ENCODE results near the gene TRMT11.
A peak's percentile ranks its signal among the peaks of the same experiment; 100 is the strongest.

TRMT11 gene

GRCh38 chr6:125987026-125987617 lies 782 bp downstream of the TRMT11 start:
- Histone ChIP-seq H3K36me3 (replicated peaks) (no peaks in the 10 kb centered on the region), H3K27me3 (replicated peaks) (no peaks in the 10 kb centered on the region), H3K4me3 (ENCODE audit: low read depth, low read length) (peak overlapping the region; percentile 96), H3K27ac (peak overlapping the region; percentile 36)
- TF ChIP-seq CTCF (IDR thresholded peaks at IDR 0.05; ENCODE audit: low read depth, low read length, missing control alignments) = no peak
- in situ Hi-C loops (cut with HindIII; ENCODE audit: low pct_ligation_motif_present, low sequenced_read_pairs) = no loop called here
- DNase-seq = no peak

- in situ Hi-C loops (cut with HindIII; ENCODE audit: low pct_ligation_motif_present, low sequenced_read_pairs) = no loop called here
- DNase-seq = no peak
- Histone ChIP-seq H3K36me3 (replicated peaks) (no peaks in the 10 kb centered on the region), H3K4me3 (ENCODE audit: low read depth, low read length) (no peak overlapping the region), H3K27me3 (replicated peaks) (no peaks in the 10 kb centered on the region), H3K27ac (no peak overlapping the region)
- TF ChIP-seq CTCF (IDR thresholded peaks at IDR 0.05; ENCODE audit: low read depth, low read length, missing control alignments) = no peak
Observed at GRCh38 chr6:125988280-125988679, 1.9 kb downstream of the TRMT11 start.

- Histone ChIP-seq H3K27me3 (replicated peaks) (no peaks in the 10 kb centered on the region), H3K4me3 (ENCODE audit: low read depth, low read length) (no peak overlapping the region), H3K27ac (no peak overlapping the region), H3K36me3 (replicated peaks) (no peaks in the 10 kb centered on the region)
- no peak for DNase-seq
- no peak for TF ChIP-seq CTCF (IDR thresholded peaks at IDR 0.05; ENCODE audit: low read depth, low read length, missing control alignments)
- in situ Hi-C loops (cut with HindIII; ENCODE audit: low pct_ligation_motif_present, low sequenced_read_pairs) = no loop called here
Observed at GRCh38 chr6:125989631-125990030, 3.3 kb downstream of the TRMT11 start.

- Histone ChIP-seq H3K36me3 (replicated peaks) (no peaks in the 10 kb centered on the region), H3K4me3 (ENCODE audit: low read depth, low read length) (no peak overlapping the region), H3K27ac (no peak overlapping the region), H3K27me3 (replicated peaks) (no peaks in the 10 kb centered on the region)
- no peak for DNase-seq
- no peak for TF ChIP-seq CTCF (IDR thresholded peaks at IDR 0.05; ENCODE audit: low read depth, low read length, missing control alignments)
- in situ Hi-C loops (cut with HindIII; ENCODE audit: low pct_ligation_motif_present, low sequenced_read_pairs) = no loop called here
Observed at GRCh38 chr6:125991653-125992052, 5.3 kb downstream of the TRMT11 start.

- DNase-seq = no peak
- no peak overlapping the region for H3K4me3 ChIP-seq (ENCODE audit: low read depth, low read length)
- TF ChIP-seq CTCF (IDR thresholded peaks at IDR 0.05; ENCODE audit: low read depth, low read length, missing control alignments) = no peak
- in situ Hi-C loops (cut with HindIII; ENCODE audit: low pct_ligation_motif_present, low sequenced_read_pairs) = no loop called here
- peaks cover 2% of the 10 kb centered on the region for H3K36me3 ChIP-seq (replicated peaks)
- no peaks in the 10 kb centered on the region for H3K27me3 ChIP-seq (replicated peaks)
- no peak overlapping the region for H3K27ac ChIP-seq
Observed at GRCh38 chr6:125994670-125995488, 8.5 kb downstream of the TRMT11 start.
